Activated T-cell treated with anti-CD3 and anti-CD28 coated beads for 4 hours (primary cell): Measurements from ENCODE around the gene PRAMEF14.
"Not testable (repeated sequence)": the region's sequence is repeated elsewhere in the genome, so short reads cannot be mapped to it uniquely, and the experiment has no call there.

Experiments
- DNase-seq: peaks from one replicate; pipeline ENCODE4 v3.0.0-alpha.2; 2020

The PRAMEF14 gene, protein sequence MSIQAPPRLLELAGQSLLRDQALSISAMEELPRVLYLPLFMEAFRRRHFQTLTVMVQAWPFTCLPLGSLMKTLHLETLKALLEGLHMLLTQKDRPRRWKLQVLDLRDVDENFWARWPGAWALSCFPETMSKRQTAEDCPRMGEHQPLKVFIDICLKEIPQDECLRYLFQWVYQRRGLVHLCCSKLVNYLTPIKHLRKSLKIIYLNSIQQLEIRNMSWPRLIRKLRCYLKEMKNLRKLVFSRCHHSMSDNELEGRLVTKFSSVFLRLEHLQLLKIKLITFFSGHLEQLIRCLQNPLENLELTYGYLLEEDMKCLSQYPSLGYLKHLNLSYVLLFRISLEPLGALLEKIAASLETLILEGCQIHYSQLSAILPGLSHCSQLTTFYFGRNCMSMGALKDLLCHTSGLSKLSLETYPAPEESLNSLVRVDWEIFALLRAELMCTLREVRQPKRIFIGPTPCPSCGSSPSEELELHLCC

DNA sequence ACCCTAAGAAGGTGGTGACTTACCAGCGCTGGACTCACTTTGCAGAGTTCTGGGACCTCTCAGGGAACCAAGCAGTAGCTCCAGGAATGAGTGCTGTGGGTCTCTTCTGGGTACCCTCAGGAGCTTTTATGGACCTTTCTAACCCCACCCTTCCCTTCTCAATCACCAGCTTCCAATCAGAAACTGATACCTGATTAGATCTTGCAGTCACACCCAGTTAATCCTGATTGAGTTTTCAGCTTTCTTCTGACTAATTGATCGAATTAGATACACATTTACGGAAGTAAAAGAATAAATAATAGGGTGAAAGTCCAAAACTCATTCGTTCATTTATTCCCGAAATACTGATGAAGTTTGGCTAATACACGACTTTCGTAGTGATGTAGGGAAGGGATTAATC lies at the start of gene PRAMEF14:
Gene PRAMEF14 (minus strand): TSS at position 101 of the 400 bp plus-strand sequence. CDS start 1,820 bp downstream, outside the sequence.
- DNase-seq = not testable (repeated sequence)

DNA sequence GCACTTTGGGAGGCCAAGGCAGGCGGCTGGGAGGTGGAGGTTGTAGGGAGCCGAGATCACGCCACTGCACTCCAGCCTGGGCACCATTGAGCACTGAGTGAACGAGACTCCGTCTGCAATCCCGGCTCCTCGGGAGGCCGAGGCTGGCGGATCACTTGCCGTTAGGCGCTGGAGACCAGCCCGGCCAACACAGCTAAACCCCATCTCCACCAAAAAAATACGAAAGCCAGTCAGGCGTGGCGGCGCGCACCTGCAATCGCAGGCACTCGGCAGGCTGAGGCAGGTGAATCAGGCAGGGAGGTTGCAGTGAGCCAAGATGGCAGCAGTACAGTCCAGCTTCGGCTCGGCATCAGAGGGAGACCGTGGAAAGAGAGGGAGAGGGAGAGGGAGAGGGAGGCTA lies 48.4 kb upstream of the PRAMEF14 start:
- DNase-seq = not testable (repeated sequence)

DNA sequence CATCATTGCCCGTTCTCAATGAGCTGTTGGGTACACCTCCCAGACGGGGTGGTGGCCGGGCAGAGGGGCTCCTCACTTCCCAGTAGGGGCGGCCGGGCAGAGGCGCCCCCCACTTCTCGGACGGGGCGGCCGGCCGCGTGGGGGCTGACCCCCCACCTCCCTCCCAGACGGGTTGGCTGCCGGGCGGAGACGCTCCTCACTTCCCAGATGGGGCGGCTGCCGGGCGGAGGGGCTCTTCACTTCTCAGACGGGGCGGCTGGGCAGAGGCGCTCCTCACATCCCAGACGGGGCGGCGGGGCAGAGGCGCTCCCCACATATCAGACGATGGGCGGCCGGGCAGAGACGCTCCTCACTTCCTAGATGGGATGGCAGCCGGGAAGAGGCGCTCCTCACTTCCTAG lies 47.8 kb upstream of the PRAMEF14 start:
- not testable (repeated sequence) for DNase-seq

DNA sequence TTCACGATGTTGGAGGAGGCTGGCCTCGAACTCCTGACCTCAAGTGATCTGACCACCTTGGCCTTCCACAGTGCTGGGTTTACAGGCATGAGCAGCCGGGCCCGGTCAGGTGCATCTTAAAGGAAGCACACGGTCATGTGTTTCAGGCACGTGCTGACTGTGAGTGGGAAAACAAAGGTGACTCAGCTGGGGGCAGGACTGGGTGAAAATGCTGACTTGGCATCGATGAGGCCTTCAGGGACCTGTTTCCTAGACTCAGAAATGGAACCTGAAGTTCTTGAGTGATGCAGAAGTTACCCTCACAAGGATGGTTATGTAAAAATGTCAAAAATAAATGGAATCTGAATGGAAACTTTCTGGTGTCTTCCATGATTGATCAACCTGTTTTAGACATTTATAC lies 46.1 kb upstream of the PRAMEF14 start:
- DNase-seq = not testable (repeated sequence)

DNA sequence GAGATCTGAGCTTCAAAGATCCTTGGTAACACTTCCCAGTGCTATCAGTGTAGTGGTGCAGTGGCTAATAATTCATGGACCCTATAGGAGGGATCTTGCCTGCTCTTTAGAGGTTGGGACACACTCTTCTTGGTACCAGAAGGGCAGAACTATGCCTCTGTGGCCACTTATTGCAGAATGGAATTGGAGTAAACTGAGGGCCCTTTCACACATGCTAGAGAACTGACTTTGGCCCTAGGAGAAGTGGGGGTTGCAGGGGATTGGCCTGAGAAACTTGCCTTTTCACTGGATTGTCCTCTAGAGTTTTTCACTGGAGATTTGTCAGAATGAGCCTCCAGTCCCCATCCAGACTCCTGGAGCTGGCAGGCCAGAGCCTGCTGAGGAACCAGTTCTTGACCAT lies 42.4 kb upstream of the PRAMEF14 start, which contains the start of gene PRAMEF17:
Gene PRAMEF17 (plus strand): TSS at position 301 of the 400 bp plus-strand sequence. CDS start 26 bp downstream, at position 327.
- not testable (repeated sequence) for DNase-seq

DNA sequence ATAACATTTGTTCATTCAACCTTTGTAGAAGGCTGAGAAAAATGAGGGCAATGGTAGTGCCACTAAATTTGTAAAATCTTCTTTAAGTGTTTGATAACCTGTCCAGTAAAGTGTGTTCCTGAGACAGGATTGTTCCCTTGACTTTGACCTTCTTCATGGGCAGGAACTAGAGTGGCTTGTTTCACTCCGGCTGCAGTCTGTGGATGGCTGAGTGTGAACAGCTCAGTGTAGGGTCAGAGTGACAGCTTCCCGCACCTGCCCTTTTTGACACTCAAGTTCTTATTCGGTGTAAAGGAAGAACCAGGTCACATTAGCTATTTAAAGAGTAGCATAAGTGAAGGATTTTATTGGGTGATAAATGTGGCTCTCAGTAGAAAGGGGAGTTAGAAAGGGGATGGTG lies 33.4 kb upstream of the PRAMEF14 start:
- not testable (repeated sequence) for DNase-seq

DNA sequence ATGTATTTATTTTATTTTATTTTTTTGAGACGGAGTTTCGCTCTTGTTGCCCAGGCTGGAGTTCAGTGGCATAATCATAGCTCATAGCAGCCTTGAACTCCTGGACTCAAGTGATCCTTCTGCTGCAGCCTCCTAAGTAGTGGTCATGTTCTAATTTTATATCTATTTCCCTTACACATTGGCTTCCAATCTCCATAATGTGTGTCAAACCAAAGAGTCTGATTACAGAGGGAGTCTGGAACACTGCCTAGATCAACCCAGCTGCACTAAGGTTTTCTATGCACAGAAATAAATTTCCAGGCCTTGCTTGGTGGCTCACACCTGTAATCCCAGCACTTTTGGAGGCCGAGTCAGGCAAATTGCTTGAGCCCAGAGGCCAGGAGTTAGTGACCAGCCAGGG lies 32.0 kb upstream of the PRAMEF14 start:
- DNase-seq = not testable (repeated sequence)

DNA sequence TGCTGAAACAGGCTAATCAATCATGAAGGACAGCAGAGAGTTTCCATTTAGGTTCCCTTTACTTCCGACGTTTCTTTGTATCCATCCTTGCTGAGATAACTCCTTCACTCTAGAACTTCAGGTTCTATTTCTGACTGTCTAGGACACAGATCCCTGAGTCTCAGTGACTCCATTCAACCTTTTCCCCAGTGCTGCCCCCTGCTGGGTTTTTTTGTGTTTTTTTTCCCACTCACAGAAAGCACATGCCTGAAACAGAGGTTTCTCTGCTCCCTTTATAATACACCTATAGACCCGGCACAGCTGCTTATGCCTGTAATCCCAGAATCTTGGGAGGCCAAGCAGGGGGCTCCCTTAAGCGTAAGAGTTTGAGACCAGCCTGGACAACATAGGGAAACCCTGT lies 21.6 kb upstream of the PRAMEF14 start:
- DNase-seq = not testable (repeated sequence)

DNA sequence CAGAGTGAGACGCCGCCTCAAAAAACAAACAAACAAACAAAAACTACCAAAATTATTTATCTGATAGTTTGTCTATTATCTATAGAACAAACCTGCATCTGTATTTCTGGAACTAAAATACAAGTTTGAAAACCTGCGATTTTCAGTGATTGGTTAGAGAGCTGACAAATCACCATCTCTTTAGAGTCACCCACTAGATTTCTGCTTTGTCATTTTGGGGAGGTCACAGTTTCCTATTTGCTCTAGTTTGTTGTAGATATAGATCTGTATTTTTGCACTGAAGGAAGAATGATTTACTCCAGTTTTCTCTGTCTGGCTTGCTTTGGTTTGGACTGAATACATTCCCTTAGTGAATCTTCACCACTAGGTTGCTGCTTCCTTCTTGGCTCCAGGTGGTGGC lies 19.6 kb upstream of the PRAMEF14 start:
- DNase-seq = not testable (repeated sequence)

DNA sequence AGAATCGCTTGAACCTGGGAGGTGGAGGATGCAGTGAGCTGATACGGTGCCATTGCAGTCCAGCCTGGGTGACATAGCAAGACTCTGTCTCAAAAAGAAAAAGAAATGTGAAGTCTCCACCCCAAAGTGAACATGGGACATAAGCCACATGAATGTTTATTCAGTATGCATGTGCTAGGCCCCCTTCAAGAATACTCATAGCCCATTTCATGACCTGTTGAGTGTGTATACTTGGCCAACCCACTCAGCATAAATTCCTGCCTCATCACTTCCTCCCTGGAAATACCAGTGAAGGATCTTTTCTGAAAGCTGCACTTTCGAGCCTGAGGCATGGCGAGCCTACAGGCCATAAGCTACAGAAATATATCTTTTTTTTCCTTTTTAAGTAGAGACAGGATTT lies 18.0 kb upstream of the PRAMEF14 start:
- DNase-seq = not testable (repeated sequence)

DNA sequence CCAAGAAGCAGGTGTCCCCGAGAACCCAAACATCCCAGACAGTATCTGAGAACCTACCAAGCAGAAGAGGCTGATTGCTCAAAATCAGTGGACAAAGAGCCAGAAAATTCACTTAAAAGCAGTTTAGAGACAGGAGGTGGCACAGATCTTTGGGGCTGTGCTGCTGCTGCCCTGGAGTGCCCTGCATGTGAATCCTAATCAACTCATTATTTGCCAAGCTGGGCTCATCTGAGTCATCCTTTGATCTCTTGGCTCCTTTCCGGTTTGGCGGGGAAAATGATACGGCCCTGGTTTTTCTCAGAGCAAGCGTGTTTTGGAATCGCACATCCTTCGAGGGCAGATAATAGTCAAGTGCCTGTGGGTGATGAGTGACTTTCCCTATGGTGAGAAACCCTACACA lies 15.4 kb upstream of the PRAMEF14 start:
- DNase-seq = not testable (repeated sequence)

DNA sequence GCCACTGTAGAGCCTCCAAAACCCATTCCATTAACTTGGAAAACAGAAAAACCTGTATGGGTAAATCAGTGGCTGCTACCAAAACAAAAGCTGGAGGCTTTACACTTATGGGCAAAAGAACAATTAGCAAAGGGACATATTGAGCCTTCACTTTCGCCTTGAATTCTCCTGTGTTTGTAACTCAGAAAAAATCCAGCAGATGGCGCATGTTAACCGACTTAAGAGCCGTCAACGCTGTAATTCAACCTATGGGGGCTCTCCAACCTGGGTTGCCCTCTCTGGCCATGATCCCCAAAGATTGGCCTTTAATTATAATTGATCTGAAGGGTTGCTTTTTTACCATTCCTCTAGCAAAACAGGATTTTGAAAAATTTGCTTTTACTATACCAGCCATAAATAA lies 9.8 kb upstream of the PRAMEF14 start:
- not testable (repeated sequence) for DNase-seq

DNA sequence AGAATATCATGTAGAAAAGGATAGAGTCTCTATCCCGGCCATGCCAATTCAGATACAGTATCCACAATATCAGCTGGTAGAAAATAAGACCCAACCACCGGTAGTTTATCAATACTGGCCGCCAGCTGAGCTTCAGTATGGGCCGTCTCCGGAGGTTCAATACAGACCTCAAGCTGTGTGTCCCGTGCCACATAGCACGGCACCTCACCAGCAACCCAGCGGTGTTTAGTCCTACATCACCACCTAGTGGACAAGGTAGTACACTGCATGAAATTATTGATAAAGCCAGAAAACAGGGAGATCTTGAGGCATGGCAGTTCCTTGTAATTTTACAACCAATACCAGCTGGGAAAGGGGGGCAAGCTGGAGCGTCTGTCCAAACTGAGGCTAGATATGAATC lies 7.5 kb upstream of the PRAMEF14 start:
- not testable (repeated sequence) for DNase-seq

DNA sequence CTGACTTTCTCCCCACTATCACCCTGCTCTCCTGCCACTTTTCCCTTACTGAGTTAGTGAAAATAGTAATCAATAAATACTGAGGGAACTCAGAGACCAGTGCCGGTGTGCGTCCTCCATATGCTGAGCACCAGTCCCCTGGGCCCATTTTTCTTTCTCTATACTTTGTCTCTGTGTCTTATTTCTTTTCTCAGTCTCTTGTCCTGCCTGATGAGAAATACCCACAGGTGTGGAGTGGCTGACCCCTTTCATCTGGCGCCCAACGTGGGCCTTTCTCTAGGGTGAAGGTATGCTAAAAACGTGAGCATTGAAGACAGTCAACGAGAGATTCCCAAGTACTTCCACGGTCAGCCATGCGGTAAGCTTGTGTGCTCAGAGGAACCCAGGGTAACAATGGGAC lies 6.5 kb upstream of the PRAMEF14 start:
- not testable (repeated sequence) for DNase-seq

DNA sequence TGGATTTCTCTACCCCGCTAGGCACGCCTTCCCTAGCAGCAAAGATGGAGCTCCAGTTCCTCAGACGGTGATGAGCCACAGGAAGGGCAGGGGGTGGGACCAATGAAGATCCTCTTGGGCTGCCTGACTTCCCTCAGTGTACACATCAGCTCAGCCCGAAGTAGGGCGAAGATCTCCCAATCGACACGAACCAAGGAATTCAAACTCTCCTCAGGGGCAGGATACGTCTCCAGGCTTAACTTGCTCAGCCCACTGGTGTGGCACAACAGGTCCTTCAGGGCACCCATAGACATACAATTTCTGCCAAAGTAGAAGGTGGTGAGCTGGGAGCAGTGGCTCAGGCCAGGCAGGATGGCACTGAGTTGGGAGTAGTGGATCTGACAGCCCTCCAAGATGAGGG lies 4.4 kb downstream of the PRAMEF14 start:
- DNase-seq = not testable (repeated sequence)

DNA sequence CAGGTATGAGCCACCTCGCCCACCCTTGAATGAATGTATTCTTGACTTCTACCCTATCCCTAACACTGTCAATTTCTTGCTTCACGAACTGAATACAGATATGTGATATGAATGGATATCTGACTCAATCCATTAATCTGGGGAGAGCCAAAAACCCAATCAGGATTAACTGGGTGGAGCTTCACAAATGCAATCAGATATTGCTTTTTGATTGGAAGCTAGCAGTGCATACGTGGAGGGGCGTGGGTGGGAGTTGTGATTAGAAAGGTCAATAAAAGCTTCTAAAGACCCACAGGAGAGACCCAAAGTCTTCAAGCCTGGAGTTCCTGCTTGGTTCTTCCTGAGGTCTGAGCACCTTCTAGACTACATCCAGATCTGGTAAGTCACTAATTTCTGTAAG lies 31.7 kb downstream of the PRAMEF14 start, which contains the start of gene PRAMEF15:
Gene PRAMEF15 (plus strand): TSS at position 301 of the 400 bp plus-strand sequence. CDS start 2,827 bp downstream, outside the sequence.
- not testable (repeated sequence) for DNase-seq

DNA sequence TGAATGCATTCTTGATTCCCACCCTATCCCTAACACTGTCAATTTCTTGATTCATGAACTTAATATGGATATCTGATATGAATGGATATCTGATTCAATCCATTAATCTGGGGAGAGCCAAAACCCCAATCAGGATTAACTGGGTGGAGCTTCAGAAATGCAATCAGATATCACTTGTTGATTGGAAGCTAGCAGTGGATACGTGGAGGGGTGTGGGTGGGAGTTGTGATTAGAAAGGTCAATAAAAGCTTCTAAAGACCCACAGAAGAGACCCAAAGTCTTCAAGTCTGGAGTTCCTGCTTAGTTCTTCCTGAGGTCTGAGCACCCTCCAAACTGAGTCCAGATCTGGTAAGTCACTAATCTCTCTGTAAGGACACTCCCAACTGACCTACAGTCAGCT lies 43.7 kb downstream of the PRAMEF14 start, which contains the start of gene PRAMEF33:
Gene PRAMEF33 (plus strand): TSS at position 301 of the 400 bp plus-strand sequence. CDS start 2,416 bp downstream, outside the sequence.
- DNase-seq = not testable (repeated sequence)

DNA sequence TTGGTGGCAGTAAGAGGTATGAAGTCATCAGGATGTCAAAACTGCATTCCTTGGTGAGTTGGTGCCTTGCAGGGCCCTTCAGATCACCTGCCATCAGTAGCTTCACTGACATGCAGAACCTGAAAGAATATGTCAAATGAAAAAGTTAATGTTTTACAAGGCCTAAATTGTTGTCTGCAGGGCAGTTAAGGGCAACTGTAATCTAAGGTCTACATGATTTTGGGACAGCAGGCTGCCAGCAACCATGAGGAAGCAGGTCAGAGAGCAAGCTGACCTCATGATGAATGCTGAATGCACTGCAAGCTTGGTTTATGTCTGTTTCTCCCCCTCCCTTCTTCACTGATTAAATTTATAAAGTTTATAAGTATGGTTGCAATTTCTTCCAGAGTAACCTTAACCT lies 44.7 kb downstream of the PRAMEF14 start:
- not testable (repeated sequence) for DNase-seq

DNA sequence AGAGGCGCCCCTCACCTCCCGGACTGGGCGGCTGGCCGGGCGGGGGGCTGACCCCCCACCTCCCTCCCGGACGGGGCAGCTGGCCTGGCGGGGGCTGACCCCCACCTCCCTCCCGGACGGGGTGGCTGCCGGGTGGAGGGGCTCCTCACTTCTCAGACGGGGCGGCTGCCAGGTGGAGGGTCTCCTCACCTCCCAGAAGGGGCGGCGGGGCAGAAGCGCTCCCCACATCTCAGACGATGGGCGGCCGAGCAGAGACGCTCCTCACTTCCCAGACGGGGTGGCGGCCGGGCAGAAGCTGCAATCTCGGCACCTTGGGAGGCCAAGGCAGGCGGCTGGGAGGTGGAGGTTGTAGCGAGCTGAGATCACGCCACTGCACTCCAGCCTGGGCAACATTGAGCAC lies 48.2 kb downstream of the PRAMEF14 start:
- DNase-seq = not testable (repeated sequence)

DNA sequence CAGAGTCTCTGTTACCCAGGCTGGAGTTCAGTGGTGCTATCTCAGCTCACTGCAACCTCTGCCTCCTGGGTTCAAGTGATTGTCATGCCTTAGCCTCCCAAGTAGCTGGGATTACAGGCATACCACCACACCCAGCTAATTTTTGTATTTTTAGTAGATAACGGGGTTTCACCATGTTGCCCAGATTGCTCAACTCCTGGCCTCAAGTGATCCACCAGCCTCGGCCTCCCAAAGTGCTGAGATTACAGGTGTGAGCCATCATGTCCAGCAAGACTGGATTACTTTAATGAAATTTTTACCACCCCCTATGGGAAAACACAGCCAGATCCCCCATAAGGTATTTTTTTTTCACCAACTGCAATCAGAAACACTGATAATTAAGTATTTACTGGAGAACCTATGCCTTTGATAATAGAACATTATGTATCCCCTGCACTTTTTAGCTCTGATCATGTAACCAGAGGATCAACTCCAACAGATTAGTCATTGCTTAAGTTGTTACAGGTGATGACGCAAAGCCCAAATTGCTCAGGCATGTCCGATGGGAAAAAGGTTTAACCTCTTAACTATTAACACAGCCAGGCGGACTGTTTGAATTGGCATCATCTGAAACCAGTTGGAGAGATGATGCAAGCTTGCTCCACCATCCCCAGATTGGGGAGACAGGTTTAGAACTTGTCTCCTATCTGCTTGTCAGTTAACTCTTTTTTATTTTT lies 49.6 kb downstream of the PRAMEF14 start:
- not testable (repeated sequence) for DNase-seq
